HFFc6 (cell line): ENCODE data around the gene UMODL1. TPM values are rescaled to one million over a fixed set of nuclear protein-coding genes. Genes with fewer than 3 reads are reported as not detected.

Experiments
- DNase-seq: peaks from one replicate; pipeline ENCODE4 v3.0.0-alpha.2; 2018
- H3K27ac Mint-ChIP-seq: 2 replicates; pipeline ENCODE4 v1.8.0; 2020; ENCODE audit warnings: mild to moderate bottlenecking, mixed read lengths
- H3K27me3 Mint-ChIP-seq: 2 replicates; pipeline ENCODE4 v1.8.0; 2021; ENCODE audit warnings: mild to moderate bottlenecking, moderate library complexity, mixed read lengths; ENCODE audit not compliant: insufficient read depth
- H3K36me3 Mint-ChIP-seq: 2 replicates; pipeline ENCODE4 v1.8.0; 2021; ENCODE audit warnings: low read depth, mixed read lengths
- H3K4me1 Mint-ChIP-seq: 2 replicates; pipeline ENCODE4 v1.8.0; 2020; ENCODE audit warnings: low read depth, mixed read lengths
- H3K4me3 Mint-ChIP-seq: 2 replicates; pipeline ENCODE4 v1.8.0; 2020; ENCODE audit warnings: mild to moderate bottlenecking, moderate library complexity, mixed read lengths
- H3K9me3 Mint-ChIP-seq: 2 replicates; pipeline ENCODE4 v1.8.0; 2020; ENCODE audit warnings: mild to moderate bottlenecking, mixed read lengths
- CTCF ChIP-seq: fragments of 200-600 bp; sonication (generic); IDR thresholded peaks from 2 replicates; pipeline ENCODE4 v1.5.0; 2021; ENCODE audit warnings: antibody characterized with exemption, mild to moderate bottlenecking
- total RNA-seq, 6 experiments: library from RNA; stranded (reverse); fragmentation: NEBNext Ultra II Directional; extraction: Animal tissue kit (Norgen Biotek cat#: 25700); gene quantifications; 2 replicates in 1 of 6; 3 replicates in 5 of 6; pipeline ENCODE4 v1.2.3, GENCODE V29; 2021

The UMODL1 gene
- total RNA-seq, 6 experiments from 2014 or later: not detected

DNA sequence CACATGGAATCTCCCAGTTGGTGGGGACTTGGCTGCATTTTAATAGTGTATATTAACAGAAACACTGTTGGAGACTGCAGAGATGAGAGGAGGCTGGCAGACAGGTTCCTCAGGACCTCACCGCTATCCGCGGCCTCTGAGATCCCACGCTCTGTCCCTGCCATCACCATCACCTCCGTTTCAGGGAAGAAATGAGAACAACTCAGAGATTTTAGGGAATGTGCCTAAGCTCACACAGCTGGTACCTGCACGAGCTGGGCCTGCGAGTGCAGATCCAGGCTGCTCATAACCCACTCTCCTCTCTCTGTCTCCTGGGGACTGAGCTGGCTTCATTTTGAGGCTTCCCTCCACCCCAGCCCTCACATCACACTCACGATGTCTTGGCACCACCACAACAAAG lies 62.0 kb downstream of the UMODL1 start:
- Mint-ChIP-seq H3K27ac (no peak overlapping the region), H3K4me3 (no peak overlapping the region), H3K36me3 (no peaks in the 10 kb centered on the region), H3K4me1 (no peaks in the 10 kb centered on the region), H3K27me3 (peaks cover 25% of the 10 kb centered on the region), H3K9me3 (no peaks in the 10 kb centered on the region)
- DNase-seq: no peak
- no peak for TF ChIP-seq CTCF

GRCh38 chr21:42135386-42136052 lies 64.4 kb downstream of the UMODL1 start:
- no peaks in the 10 kb centered on the region for H3K9me3 Mint-ChIP-seq
- no peak for DNase-seq

DNA sequence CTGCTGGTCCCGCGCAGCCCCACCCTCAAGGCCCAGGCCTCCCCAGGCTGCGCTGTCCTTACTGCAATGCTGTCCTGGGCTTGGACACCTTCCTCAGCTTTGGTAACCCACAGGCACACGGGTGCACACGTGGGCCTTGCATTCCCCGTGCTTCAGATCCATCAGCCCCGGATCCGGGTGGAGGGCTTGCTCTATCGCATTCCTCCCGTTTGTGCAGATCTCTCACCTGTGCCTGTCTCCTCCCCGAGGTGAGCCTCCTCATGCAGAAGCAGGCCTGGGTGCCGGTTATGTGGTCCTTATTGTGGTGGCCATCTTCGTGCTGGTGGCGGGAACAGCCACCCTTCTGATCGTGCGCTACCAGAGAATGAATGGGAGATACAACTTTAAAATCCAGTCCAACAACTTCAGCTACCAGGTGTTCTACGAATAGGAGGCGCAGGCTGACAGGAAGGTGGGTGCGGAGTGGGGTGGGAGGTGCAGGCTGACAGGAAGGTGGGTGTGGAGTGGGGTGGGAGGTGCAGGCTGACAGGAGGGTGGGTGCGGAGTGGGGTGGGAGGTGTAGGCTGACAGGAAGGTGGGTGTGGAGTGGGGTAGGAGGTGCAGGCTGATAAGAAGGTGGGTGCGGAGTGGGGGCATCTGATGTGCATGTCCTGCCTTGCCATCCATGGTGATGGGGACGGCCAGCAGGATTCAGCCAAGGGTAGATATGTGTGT lies 66.2 kb downstream of the UMODL1 start:
- no peak for TF ChIP-seq CTCF
- Mint-ChIP-seq H3K27me3 (peaks cover 25% of the 10 kb centered on the region), H3K4me3 (no peak overlapping the region), H3K27ac (no peak overlapping the region), H3K9me3 (no peaks in the 10 kb centered on the region), H3K4me1 (no peaks in the 10 kb centered on the region), H3K36me3 (no peaks in the 10 kb centered on the region)
- no peak for DNase-seq

More at GRCh38 chr21:42135386-42136052, 64.4 kb downstream of the UMODL1 start:
- H3K4me3 Mint-ChIP-seq: no peak overlapping the region
- no peak overlapping the region for H3K27ac Mint-ChIP-seq
- peaks cover 23% of the 10 kb centered on the region for H3K27me3 Mint-ChIP-seq
- H3K4me1 Mint-ChIP-seq: no peaks in the 10 kb centered on the region
- H3K36me3 Mint-ChIP-seq: no peaks in the 10 kb centered on the region
- no peak for TF ChIP-seq CTCF

DNA sequence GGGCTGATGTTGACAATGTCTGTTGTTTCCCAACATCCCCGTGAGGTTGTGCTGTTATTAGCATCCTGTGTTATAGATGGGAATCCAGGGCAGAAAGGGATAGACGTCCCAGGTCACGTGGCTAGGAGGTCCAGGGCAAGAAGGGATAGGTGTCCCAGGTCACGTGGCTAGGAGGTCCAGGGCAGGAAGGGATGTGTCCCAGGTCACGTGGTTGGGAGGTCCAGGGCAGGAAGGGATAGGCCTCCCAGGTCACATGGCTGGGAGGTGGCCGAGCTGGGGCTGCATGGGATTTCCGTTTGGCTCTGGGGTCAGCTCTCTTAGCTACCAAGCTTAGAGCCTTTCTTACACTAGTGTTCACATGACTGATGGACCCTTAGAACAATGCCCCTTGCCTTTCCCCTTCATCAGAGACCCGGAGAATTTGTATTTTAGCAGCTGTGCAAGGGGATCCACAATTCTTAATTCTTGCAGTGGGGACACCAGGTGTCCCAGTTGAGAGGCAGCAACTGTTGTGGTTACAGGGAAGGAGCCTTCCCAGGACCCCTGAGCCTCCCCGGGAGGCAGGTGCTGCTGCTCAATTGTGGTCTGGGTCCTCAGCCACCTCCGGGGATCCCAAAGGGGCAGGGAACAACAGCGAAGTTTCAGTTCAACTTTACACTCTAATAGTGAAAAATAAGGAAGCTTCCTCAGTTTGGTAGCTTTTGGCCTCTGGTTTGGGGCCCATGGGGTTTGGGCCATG lies 69.2 kb downstream of the UMODL1 start:
- no peak overlapping the region for H3K4me3 Mint-ChIP-seq
- no peak for TF ChIP-seq CTCF
- H3K27me3 Mint-ChIP-seq: peaks cover 27% of the 10 kb centered on the region
- no peak for DNase-seq
- H3K9me3 Mint-ChIP-seq: no peaks in the 10 kb centered on the region
- H3K4me1 Mint-ChIP-seq: no peaks in the 10 kb centered on the region
- H3K36me3 Mint-ChIP-seq: no peaks in the 10 kb centered on the region
- H3K27ac Mint-ChIP-seq: no peak overlapping the region

DNA sequence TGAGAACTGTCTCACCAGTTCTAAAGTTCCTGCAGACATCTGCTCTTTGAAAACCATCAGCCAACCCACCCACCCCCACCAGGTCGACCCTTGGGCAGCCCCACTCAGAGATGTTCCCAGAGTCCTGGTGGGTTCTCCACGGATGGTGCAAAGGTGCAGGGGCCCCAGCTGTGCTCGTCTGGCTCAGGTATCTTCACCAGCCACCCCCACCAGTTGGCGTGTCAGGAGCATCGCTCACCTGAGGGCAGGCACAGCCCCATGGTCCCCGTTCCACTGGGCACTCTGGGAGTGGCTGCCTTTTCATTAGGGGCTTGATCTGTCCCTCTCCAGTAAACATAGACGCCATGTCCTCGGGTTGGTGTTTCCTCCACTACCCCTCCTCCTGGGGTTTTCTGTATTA lies 70.5 kb downstream of the UMODL1 start:
- peaks cover 25% of the 10 kb centered on the region for H3K27me3 Mint-ChIP-seq
- no peaks in the 10 kb centered on the region for H3K9me3 Mint-ChIP-seq
- DNase-seq: no peak
- H3K27ac Mint-ChIP-seq: no peak overlapping the region
- TF ChIP-seq CTCF: no peak
- no peak overlapping the region for H3K4me3 Mint-ChIP-seq
- H3K36me3 Mint-ChIP-seq: no peaks in the 10 kb centered on the region
- H3K4me1 Mint-ChIP-seq: no peaks in the 10 kb centered on the region
